H9 (cell line): ENCODE data around the gene SOX13. TPM values are rescaled to one million over a fixed set of nuclear protein-coding genes. Genes with fewer than 3 reads are reported as not detected.

Source experiments
- DNase-seq: peaks from one replicate; pipeline ENCODE4 v3.0.0-alpha.2; 2017
- H2AFZ ChIP-seq: one replicate; pipeline ENCODE4 v1.6.1; 2013; ENCODE audit warnings: mild to moderate bottlenecking, low read length, control low read depth, moderate library complexity
- H2AK5ac ChIP-seq: 2 replicates; pipeline ENCODE4 v1.6.1; 2013; ENCODE audit warnings: low read length, control low read depth, mixed read lengths; ENCODE audit not compliant: insufficient read length
- H2BK120ac ChIP-seq: one replicate; pipeline ENCODE4 v1.6.1; 2013; ENCODE audit warnings: low read depth, mild to moderate bottlenecking, low read length, control low read depth, inconsistent platforms; ENCODE audit not compliant: poor library complexity, severe bottlenecking
- H2BK12ac ChIP-seq: 2 replicates; pipeline ENCODE4 v1.6.1; 2013; ENCODE audit warnings: low read length, control low read depth, mixed read lengths, low read depth; ENCODE audit not compliant: insufficient read length
- H2BK15ac ChIP-seq: 2 replicates; pipeline ENCODE4 v1.6.1; 2013; ENCODE audit warnings: low read depth, low read length, control low read depth
- H2BK20ac ChIP-seq: one replicate; pipeline ENCODE4 v1.6.1; 2013; ENCODE audit warnings: low read depth, mild to moderate bottlenecking, low read length, control low read depth, inconsistent platforms; ENCODE audit not compliant: poor library complexity, severe bottlenecking
- H2BK5ac ChIP-seq: 2 replicates; pipeline ENCODE4 v1.6.1; 2013; ENCODE audit warnings: low read length, control low read depth, mixed read lengths; ENCODE audit not compliant: insufficient read length
- H3K14ac ChIP-seq: 2 replicates; pipeline ENCODE4 v1.6.1; 2013; ENCODE audit warnings: low read length, control low read depth; ENCODE audit not compliant: insufficient read depth
- H3K18ac ChIP-seq: 2 replicates; pipeline ENCODE4 v1.6.1; 2013; ENCODE audit warnings: low read depth, mild to moderate bottlenecking, mixed read lengths, low read length, control low read depth; ENCODE audit not compliant: insufficient read length
- H3K23ac ChIP-seq: 2 replicates; pipeline ENCODE4 v1.6.1; 2013; ENCODE audit warnings: low read length, control low read depth, mixed read lengths, low read depth; ENCODE audit not compliant: insufficient read length
- H3K23me2 ChIP-seq: 2 replicates; pipeline ENCODE4 v1.6.1; 2013; ENCODE audit warnings: low read depth, mild to moderate bottlenecking, mixed read lengths, low read length, control low read depth; ENCODE audit not compliant: insufficient read length, poor library complexity, severe bottlenecking
- H3K27ac ChIP-seq: 2 replicates; pipeline ENCODE4 v1.5.1; 2013; ENCODE audit warnings: low read length, control low read depth, mixed read lengths, low read depth; ENCODE audit not compliant: insufficient read length
- H3K27me3 ChIP-seq: 2 replicates; pipeline ENCODE4 v1.6.1; 2013; ENCODE audit warnings: low read length, control low read depth, inconsistent platforms; ENCODE audit not compliant: insufficient read depth
- H3K4ac ChIP-seq: 2 replicates; pipeline ENCODE4 v1.6.1; 2013; ENCODE audit warnings: low read depth, mild to moderate bottlenecking, control low read depth, inconsistent platforms, low read length, moderate library complexity
- H3K4me1 ChIP-seq: 2 replicates; pipeline ENCODE4 v1.6.1; 2013; ENCODE audit warnings: low read length, control low read depth, inconsistent platforms; ENCODE audit not compliant: insufficient read depth
- H3K4me2 ChIP-seq: 2 replicates; pipeline ENCODE4 v1.6.1; 2013; ENCODE audit warnings: low read length, control low read depth, mixed read lengths; ENCODE audit not compliant: insufficient read length, insufficient read depth
- H3K56ac ChIP-seq: 2 replicates; pipeline ENCODE4 v1.6.1; 2013; ENCODE audit warnings: low read depth, mild to moderate bottlenecking, mixed read lengths, low read length, control low read depth; ENCODE audit not compliant: insufficient read length
- H3K79me1 ChIP-seq: 2 replicates; pipeline ENCODE4 v1.6.1; 2013; ENCODE audit warnings: low read depth, mild to moderate bottlenecking, moderate library complexity, low read length, control low read depth, inconsistent platforms; ENCODE audit not compliant: insufficient read depth, poor library complexity, severe bottlenecking
- H3K79me2 ChIP-seq: 2 replicates; pipeline ENCODE4 v1.6.1; 2013; ENCODE audit warnings: low read length, control low read depth, inconsistent platforms; ENCODE audit not compliant: insufficient read depth
- H3K9ac ChIP-seq: 2 replicates; pipeline ENCODE4 v1.6.1; 2013; ENCODE audit warnings: low read length, control low read depth, mixed read lengths; ENCODE audit not compliant: insufficient read length; ENCODE audit errors: extremely low read depth
- H3K9me3 ChIP-seq: one replicate; pipeline ENCODE4 v1.6.1; 2013; ENCODE audit warnings: low read depth, low read length, inconsistent platforms; ENCODE audit not compliant: control insufficient read depth
- H3T11ph ChIP-seq: one replicate; pipeline ENCODE4 v1.6.1; 2013; ENCODE audit warnings: mild to moderate bottlenecking, low read length, control low read depth, inconsistent platforms
- H4K20me1 ChIP-seq: one replicate; pipeline ENCODE4 v1.6.1; 2013; ENCODE audit not compliant: control insufficient read depth, insufficient read length, insufficient read depth
- H4K5ac ChIP-seq: 2 replicates; pipeline ENCODE4 v1.6.1; 2013; ENCODE audit warnings: low read depth, mild to moderate bottlenecking, mixed read lengths, low read length, control low read depth; ENCODE audit not compliant: insufficient read length
- H4K8ac ChIP-seq: replicated peaks from 2 replicates; pipeline ENCODE4 v1.6.1; 2013; ENCODE audit warnings: low read length, control low read depth, mixed read lengths, low read depth; ENCODE audit not compliant: insufficient read length
- H4K91ac ChIP-seq: 2 replicates; pipeline ENCODE4 v1.6.1; 2013; ENCODE audit warnings: low read depth, mild to moderate bottlenecking, moderate library complexity, mixed read lengths, low read length, control low read depth; ENCODE audit not compliant: insufficient read length
- H3K27ac Mint-ChIP-seq, 3 experiments: 2 replicates in 2 of 3; 3 replicates in 1 of 3; pipeline ENCODE4 v1.8.0; 2020 to 2021; ENCODE audit warnings: mixed read lengths in 3 of 3, mild to moderate bottlenecking in 1 of 3, moderate library complexity in 1 of 3
- H3K27me3 Mint-ChIP-seq: 2 replicates; pipeline ENCODE4 v1.8.0; 2021; ENCODE audit warnings: low read depth, mild to moderate bottlenecking, moderate library complexity, mixed read lengths
- H3K36me3 Mint-ChIP-seq, 3 experiments: 2 replicates in 2 of 3; 3 replicates in 1 of 3; pipeline ENCODE4 v1.8.0; 2020 to 2021; ENCODE audit warnings: low read depth in 3 of 3, mixed read lengths in 3 of 3; ENCODE audit not compliant: insufficient read depth in 1 of 3
- H3K4me1 Mint-ChIP-seq, 2 experiments: 2 replicates each; pipeline ENCODE4 v1.8.0; 2020; ENCODE audit warnings: mixed read lengths in 2 of 2
- H3K4me3 Mint-ChIP-seq, 2 experiments: 2 replicates in 1 of 2; 3 replicates in 1 of 2; pipeline ENCODE4 v1.8.0; 2020 to 2021; ENCODE audit warnings: mild to moderate bottlenecking in 2 of 2, mixed read lengths in 2 of 2, moderate library complexity in 1 of 2
- H3K9me3 Mint-ChIP-seq, 2 experiments: 2 replicates in 1 of 2; 3 replicates in 1 of 2; pipeline ENCODE4 v1.8.0; 2020; ENCODE audit warnings: mild to moderate bottlenecking in 2 of 2, mixed read lengths in 2 of 2, moderate library complexity in 1 of 2
- CTCF ChIP-seq: fragments of 200-600 bp; sonication (generic); conservative IDR thresholded peaks from 3 replicates; pipeline ENCODE4 v1.8.0; 2021; ENCODE audit warnings: antibody characterized with exemption, mild to moderate bottlenecking
- WGBS: extraction: QIAGEN DNeasy Blood & Tissue Kit; methylation state at CpG from one replicate; pipeline ENCODE4 v1.1.7; 2013; ENCODE audit warnings: missing lambda C conversion rate, low lambda C conversion rate, mixed read lengths; ENCODE audit not compliant: insufficient read length; ENCODE audit errors: extremely low coverage; 5-methylcytosine and 5-hydroxymethylcytosine counted together
- total RNA-seq: library from RNA; stranded (reverse); gene quantifications from 2 replicates; pipeline ENCODE4 v1.2.1, GENCODE V29; 2021

The SOX13 gene
- total RNA-seq, 1 experiment from 2014 or later: 120 TPM

DNA sequence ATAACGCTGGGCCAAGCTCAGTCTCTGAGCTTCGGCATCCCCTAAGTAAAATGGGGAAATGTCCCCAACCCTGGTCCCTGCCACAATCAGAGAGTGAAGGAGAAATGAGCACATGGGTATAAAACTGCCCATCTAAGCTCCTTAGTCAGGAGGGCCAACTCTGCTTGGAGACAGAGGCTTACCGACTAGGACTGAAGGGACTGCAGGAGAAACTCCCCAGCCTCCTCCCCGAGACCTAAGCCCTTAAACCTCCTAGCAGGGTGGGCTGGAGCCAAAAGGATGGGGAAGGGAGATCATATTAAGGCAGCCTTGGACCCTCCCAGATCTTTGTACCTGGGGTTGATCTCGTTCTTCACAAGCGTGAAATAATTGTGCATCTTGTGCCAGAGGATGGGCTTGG is 73.4 kb downstream of the SOX13 start:
- H3K14ac ChIP-seq: no peak overlapping the region
- peaks cover 0 to 10% (median 10%) of the 10 kb centered on the region in 3 experiments; a peak in 4 of 7 replicates for H3K36me3 Mint-ChIP-seq
- no peak overlapping the region for H2BK5ac ChIP-seq
- H3K9me3 Mint-ChIP-seq: no peaks in the 10 kb centered on the region; a peak in 1 of 5 replicates
- WGBS: no CpG with 5 or more reads among the region's 6 CpGs
- H3K23me2 ChIP-seq: peaks cover 3% of the 10 kb centered on the region
- no peak overlapping the region for H2BK15ac ChIP-seq
- H3K79me1 ChIP-seq: no peaks in the 10 kb centered on the region
- no peak overlapping the region for H2BK12ac ChIP-seq
- DNase-seq: no peak
- no peak overlapping the region for H2AK5ac ChIP-seq
- H3K27me3 Mint-ChIP-seq: peaks cover 30% of the 10 kb centered on the region
- no peak overlapping the region for H3K23ac ChIP-seq
- no peak overlapping the region for H3K27ac ChIP-seq
- H2BK20ac ChIP-seq: no peak overlapping the region
- no peak overlapping the region for H4K5ac ChIP-seq
- no peak overlapping the region; a peak in 1 of 7 replicates for H3K27ac Mint-ChIP-seq
- no peaks in the 10 kb centered on the region for H3K9me3 ChIP-seq
- H3K4ac ChIP-seq: no peak overlapping the region
- H3K4me2 ChIP-seq: no peak overlapping the region
- H3K56ac ChIP-seq: no peak overlapping the region
- H2BK120ac ChIP-seq: no peak overlapping the region
- no peak overlapping the region; a peak in 1 of 5 replicates for H3K4me3 Mint-ChIP-seq
- H4K20me1 ChIP-seq: no peaks in the 10 kb centered on the region
- peaks cover 4% of the 10 kb centered on the region; the same call in 1 of the 2 replicates for H3K4me1 ChIP-seq
- no peaks in the 10 kb centered on the region for H3K27me3 ChIP-seq
- H3K9ac ChIP-seq: no peak overlapping the region
- H3K79me2 ChIP-seq: no peaks in the 10 kb centered on the region
- H2AFZ ChIP-seq: no peak overlapping the region
- TF ChIP-seq CTCF: no peak
- no peak overlapping the region for H4K91ac ChIP-seq
- H3K4me1 Mint-ChIP-seq: peaks cover 53 to 54% of the 10 kb centered on the region in 2 experiments
- H3K18ac ChIP-seq: no peak overlapping the region
- no peak overlapping the region for H3T11ph ChIP-seq
- H4K8ac ChIP-seq: no peak overlapping the region
